Central memory CD8-positive, alpha-beta T cell (primary cell): ENCODE results near the gene NOTUM.

Source experiments
- ATAC-seq: fragments of 150-1000 bp; cut with Tn5 transposase; replicated peaks from 2 replicates; pipeline ENCODE4 v1.10.0; 2022; ENCODE audit warnings: mild to moderate bottlenecking, moderate FRiP score, moderate number of reproducible peaks; ENCODE audit not compliant: poor library complexity, severe bottlenecking; ENCODE audit errors: extremely low read depth
- DNase-seq, 2 donors: peaks; one replicate each; pipeline ENCODE4 v3.0.0; 2021; ENCODE audit warnings: low spot score in 2 of 2
- H3K27ac Mint-ChIP-seq: one replicate; pipeline ENCODE4 v1.8.0; 2022; ENCODE audit warnings: low read depth, mild to moderate bottlenecking, moderate library complexity, mixed read lengths
- H3K27me3 Mint-ChIP-seq: one replicate; pipeline ENCODE4 v1.8.0; 2022; ENCODE audit warnings: mixed read lengths
- H3K36me3 Mint-ChIP-seq: one replicate; pipeline ENCODE4 v1.8.0; 2022; ENCODE audit warnings: mild to moderate bottlenecking, moderate library complexity, mixed read lengths; ENCODE audit not compliant: insufficient read depth
- H3K4me1 Mint-ChIP-seq: one replicate; pipeline ENCODE4 v1.8.0; 2022; ENCODE audit warnings: mixed read lengths
- H3K4me3 Mint-ChIP-seq: one replicate; pipeline ENCODE4 v1.8.0; 2022; ENCODE audit warnings: mild to moderate bottlenecking, moderate library complexity, mixed read lengths
- H3K9me3 Mint-ChIP-seq: one replicate; pipeline ENCODE4 v1.8.0; 2022; ENCODE audit warnings: mixed read lengths

The NOTUM gene

GRCh38 chr17:81904600-81905423, 56.2 kb downstream of the NOTUM start:
- peaks cover 6% of the 10 kb centered on the region for H3K36me3 Mint-ChIP-seq
- no peak overlapping the region for H3K27ac Mint-ChIP-seq
- H3K27me3 Mint-ChIP-seq = peaks cover 12% of the 10 kb centered on the region
- no peak for ATAC-seq
- no peak for DNase-seq
- no peak overlapping the region for H3K4me3 Mint-ChIP-seq
- no peaks in the 10 kb centered on the region for H3K9me3 Mint-ChIP-seq
- H3K4me1 Mint-ChIP-seq = no peaks in the 10 kb centered on the region

DNA sequence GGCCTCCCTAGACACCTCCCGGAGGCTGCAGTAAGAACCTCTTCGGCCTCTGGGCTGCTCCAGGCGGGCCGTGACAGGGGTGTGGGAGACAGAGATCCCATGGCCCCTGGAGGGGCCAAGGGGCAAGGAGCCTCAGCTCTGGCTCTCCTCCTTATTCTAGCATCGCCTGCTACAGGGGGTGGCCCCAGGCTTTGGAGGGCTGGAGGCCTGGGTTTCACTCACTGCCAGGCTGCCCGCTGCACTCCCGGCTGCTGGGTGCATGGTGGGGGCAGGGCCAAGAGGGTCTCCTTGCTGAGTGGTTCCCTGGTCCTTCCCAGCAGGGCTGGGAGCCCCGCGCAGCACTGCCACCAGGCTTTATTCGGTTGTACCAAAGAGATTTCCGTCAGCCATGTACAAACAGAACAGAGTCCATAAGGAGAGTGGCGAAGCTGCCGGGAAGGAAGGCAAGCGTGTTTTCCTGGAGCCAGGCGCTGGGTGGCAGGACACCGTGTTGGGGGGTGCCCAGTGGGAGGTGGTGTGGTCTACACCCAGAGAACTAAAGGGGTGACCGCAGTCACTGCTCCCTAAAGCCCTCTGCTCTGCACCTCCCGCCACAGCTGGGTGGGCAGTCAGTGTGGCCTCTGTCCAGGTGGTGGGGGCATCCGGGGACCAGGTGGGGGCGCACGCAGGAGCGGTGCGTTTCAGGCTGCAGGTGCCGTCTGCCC, 56.9 kb downstream of the NOTUM start:
- no peak for ATAC-seq
- Mint-ChIP-seq H3K36me3 (peaks cover 8% of the 10 kb centered on the region), H3K4me1 (no peaks in the 10 kb centered on the region), H3K27me3 (peaks cover 12% of the 10 kb centered on the region), H3K9me3 (no peaks in the 10 kb centered on the region), H3K27ac (no peak overlapping the region), H3K4me3 (no peak overlapping the region)
- no peak for DNase-seq

GRCh38 chr17:81903415-81903831, 57.6 kb downstream of the NOTUM start:
- Mint-ChIP-seq H3K4me1 (no peaks in the 10 kb centered on the region), H3K36me3 (peaks cover 9% of the 10 kb centered on the region), H3K27me3 (peaks cover 12% of the 10 kb centered on the region), H3K4me3 (no peak overlapping the region), H3K9me3 (no peaks in the 10 kb centered on the region), H3K27ac (no peak overlapping the region)
- ATAC-seq = no peak
- DNase-seq = no peak

GRCh38 chr17:81902653-81903414, 58.2 kb downstream of the NOTUM start:
- H3K27ac Mint-ChIP-seq = no peak overlapping the region
- peaks cover 12% of the 10 kb centered on the region for H3K27me3 Mint-ChIP-seq
- H3K36me3 Mint-ChIP-seq = peaks cover 7% of the 10 kb centered on the region
- no peaks in the 10 kb centered on the region for H3K9me3 Mint-ChIP-seq
- ATAC-seq (peak; percentile 33), DNase-seq (no peak)
- H3K4me3 Mint-ChIP-seq = peak overlapping the region; percentile 34
- no peaks in the 10 kb centered on the region for H3K4me1 Mint-ChIP-seq
